NCI-H748 treated with DMSO at 0.1 percent for 48 hours (cell line): ENCODE results near the gene MAF.

Source experiments
- DNase-seq: peaks from one replicate; lab custom pipeline; 2025; lab: John Stamatoyannopoulos, UW

Gene MAF

GRCh38 chr16:79600638-79601091, at the start of gene MAF:
TSS of gene MAF (minus strand) at chr16:79600737. CDS start at chr16:79599902, 835 bp downstream.
- DNase-seq: peak; percentile 79

- no peak for DNase-seq
Observed at GRCh38 chr16:79648826-79649225, 48.3 kb upstream of the MAF start.

GRCh38 chr16:79647586-79647985, 47.0 kb upstream of the MAF start:
- DNase-seq: no peak

- DNase-seq: no peak
Observed at GRCh38 chr16:79645701-79646100, 45.2 kb upstream of the MAF start.

GRCh38 chr16:79644971-79645667, 44.6 kb upstream of the MAF start:
- DNase-seq: no peak

- DNase-seq: no peak
Observed at GRCh38 chr16:79642652-79643051, 42.1 kb upstream of the MAF start.

- DNase-seq: peak; percentile 84
Observed at GRCh38 chr16:79640513-79641360, 40.2 kb upstream of the MAF start.

- peak; percentile 4 for DNase-seq
Observed at GRCh38 chr16:79639576-79640311, 39.2 kb upstream of the MAF start.

GRCh38 chr16:79638386-79638785, 37.8 kb upstream of the MAF start:
- no peak for DNase-seq

- DNase-seq: no peak
Observed at GRCh38 chr16:79635488-79635887, 35.0 kb upstream of the MAF start.

- no peak for DNase-seq
Observed at GRCh38 chr16:79634298-79634697, 33.8 kb upstream of the MAF start.

GRCh38 chr16:79632289-79632688, 31.8 kb upstream of the MAF start:
- DNase-seq: no peak

- DNase-seq: no peak
Observed at GRCh38 chr16:79628988-79629387, 28.5 kb upstream of the MAF start.

GRCh38 chr16:79628501-79628975, 28.0 kb upstream of the MAF start:
- DNase-seq: no peak

GRCh38 chr16:79627092-79627491, 26.6 kb upstream of the MAF start:
- no peak for DNase-seq

GRCh38 chr16:79625738-79626137, 25.2 kb upstream of the MAF start:
- no peak for DNase-seq

GRCh38 chr16:79623824-79624223, 23.3 kb upstream of the MAF start:
- no peak for DNase-seq

- DNase-seq: no peak
Observed at GRCh38 chr16:79623062-79623461, 22.5 kb upstream of the MAF start.

GRCh38 chr16:79621027-79621426, 20.5 kb upstream of the MAF start:
- DNase-seq: no peak

- DNase-seq: no peak
Observed at GRCh38 chr16:79618692-79619050, 18.1 kb upstream of the MAF start.

GRCh38 chr16:79618041-79618691, 17.6 kb upstream of the MAF start:
- no peak for DNase-seq

- DNase-seq: no peak
Observed at GRCh38 chr16:79613009-79613408, 12.5 kb upstream of the MAF start.
